A673 (cell line): ENCODE results near the gene GADD45GIP1.

Experiments
- CTCF ChIP-seq: fragments of 300-800, 200-600 bp; sonication (generic); conservative IDR thresholded peaks from 2 replicates; pipeline ENCODE4 v1.5.1; 2017; ENCODE audit warnings: low read depth, mild to moderate bottlenecking, antibody characterized with exemption, low read length, moderate library complexity, mixed read lengths
- EZH2 ChIP-seq: fragments of 200-600 bp; sonication (generic); IDR thresholded peaks from 2 replicates; pipeline ENCODE4 v1.6.1; 2017; ENCODE audit warnings: borderline replicate concordance, low read depth, mild to moderate bottlenecking, mixed read lengths, antibody characterized with exemption, low read length; ENCODE audit not compliant: poor library complexity, severe bottlenecking

GRCh38 chr19:12994701-12995595 lies 37.9 kb upstream of the GADD45GIP1 start, which contains the start of gene NFIX:
- TF ChIP-seq CTCF: no peak
- TF ChIP-seq EZH2: no peak
